Activated CD4-positive, alpha-beta T cell treated with anti-CD3 and anti-CD28 coated beads, Interleukin-10, Interleukin-2, amounts not matched to agents 100 ng/mL and 50 ng/mL, durations not matched to agents 16 hours and 8 hours (primary cell): ENCODE results near the gene ZNF343.

ENCODE experiments used
- DNase-seq: peaks from one replicate; pipeline ENCODE4 v3.0.0-alpha.2; 2020

Gene ZNF343

GRCh38 chr20:2470423-2471193 lies 38.1 kb downstream of the ZNF343 start, which contains the start of gene SNRPB:
TSS of gene SNRPB (minus strand) at chr20:2470789. CDS start at chr20:2470690, 99 bp downstream.
- DNase-seq: peak; percentile 98

DNA sequence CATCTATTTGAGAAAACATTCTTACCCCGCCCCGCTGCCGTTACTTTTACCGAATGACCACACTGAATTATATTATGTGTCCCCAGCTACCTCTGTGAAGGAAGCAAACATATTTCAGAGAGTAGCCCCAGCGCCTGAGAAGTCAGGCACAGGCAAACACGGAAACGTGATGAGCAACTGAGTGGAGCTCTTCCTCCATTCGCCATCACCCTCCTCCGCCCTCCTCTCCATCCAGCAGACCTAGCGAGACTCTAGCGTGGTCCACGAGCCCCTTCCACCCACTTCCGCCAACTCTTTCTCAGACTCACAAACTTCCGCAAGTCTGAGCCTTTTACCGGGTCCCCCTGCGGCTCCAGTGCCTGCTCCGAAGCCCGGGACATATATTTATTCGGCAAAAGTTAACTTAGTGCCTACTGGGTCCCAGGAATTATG lies 38.7 kb downstream of the ZNF343 start:
- DNase-seq: peak; percentile 73

- DNase-seq: no peak
Measured at GRCh38 chr20:2468581-2469407, 39.9 kb downstream of the ZNF343 start.

GRCh38 chr20:2467412-2467811 lies 41.3 kb downstream of the ZNF343 start:
- DNase-seq: no peak

GRCh38 chr20:2465100-2465499 lies 43.6 kb downstream of the ZNF343 start:
- no peak for DNase-seq

DNA sequence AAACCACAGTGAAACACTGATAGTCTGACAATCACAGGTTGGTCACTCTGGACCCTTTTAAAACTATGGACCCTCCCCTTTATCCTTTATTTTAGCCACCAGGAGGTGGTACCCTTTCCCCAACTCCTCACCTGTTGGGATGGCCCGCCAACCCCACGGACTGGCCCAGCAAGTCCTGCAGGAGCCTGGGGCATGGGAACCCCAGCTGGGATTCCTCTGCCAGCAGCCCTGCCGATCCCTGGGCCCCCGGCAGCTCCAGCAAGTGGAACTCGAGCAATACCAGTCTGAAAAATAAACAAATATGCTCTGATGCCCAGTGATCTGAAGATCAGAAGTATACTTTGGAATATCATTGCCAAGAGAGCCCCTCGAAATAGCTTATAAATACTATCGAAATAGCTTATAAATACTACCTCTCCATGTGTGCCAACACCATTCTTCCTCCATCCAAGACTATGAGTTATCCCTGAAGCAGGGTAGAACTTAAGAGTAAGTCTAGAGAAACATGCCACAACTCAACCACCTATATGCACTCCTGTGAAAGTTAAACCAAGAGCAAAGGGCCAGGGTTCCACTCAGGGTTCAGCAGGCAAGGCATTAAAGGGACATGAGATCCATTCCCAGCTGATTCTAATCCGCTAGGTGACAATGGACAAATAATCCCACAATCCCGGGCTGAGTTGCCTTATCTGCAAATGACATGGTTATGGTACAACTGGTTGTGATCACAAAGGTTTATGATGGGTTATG lies 44.9 kb downstream of the ZNF343 start:
- no peak for DNase-seq

DNA sequence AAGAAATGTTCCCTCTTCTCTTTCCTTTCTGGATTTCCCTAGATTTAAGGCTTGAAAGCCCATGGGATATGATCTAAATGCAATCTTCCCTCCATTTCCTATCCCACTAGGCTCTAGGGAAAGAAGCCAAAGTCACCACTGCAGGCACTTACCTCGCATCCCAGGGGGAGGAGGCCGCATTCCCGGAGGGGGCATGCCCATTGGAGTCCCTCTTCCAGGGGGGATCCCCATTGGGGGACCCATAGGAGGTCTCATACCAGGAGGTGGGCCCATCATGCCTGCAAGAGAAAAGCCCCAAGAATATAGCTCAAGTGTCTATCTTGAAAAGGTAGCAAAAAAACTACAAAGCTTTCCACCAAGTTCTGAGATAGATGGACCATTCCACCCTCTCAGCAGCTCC lies 46.2 kb downstream of the ZNF343 start:
- DNase-seq: no peak

DNA sequence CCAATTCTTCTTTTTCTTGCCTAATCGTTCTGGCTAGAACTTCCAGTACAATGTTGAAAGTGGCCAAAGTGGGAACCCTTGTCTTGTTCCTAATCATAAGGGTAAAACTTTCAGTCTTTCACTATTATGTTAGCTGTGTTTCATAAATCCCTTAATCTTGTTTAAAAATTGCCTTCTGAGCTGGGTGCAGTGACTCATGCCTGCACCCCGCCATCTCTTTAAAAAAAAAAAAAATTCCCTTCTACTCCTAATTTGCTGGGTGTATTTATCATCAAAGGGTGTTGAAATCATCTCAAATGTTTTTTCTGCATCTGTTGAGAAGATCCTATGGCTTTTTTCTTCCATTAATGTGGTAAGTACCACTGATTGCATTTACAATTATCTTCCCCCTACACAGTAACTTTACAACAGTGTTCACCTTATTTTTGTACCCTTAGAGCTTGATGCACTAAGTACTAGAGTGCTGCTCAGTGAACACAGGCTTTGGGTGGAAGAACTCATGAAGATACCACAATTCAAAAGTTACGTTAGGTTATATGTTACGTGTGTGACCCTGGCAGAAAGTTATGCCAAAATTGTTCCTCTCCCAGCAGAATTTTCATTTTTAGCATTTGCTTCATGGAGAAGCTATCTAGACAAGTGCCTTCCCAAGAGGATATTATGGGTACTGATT lies 47.8 kb downstream of the ZNF343 start:
- no peak for DNase-seq

DNA sequence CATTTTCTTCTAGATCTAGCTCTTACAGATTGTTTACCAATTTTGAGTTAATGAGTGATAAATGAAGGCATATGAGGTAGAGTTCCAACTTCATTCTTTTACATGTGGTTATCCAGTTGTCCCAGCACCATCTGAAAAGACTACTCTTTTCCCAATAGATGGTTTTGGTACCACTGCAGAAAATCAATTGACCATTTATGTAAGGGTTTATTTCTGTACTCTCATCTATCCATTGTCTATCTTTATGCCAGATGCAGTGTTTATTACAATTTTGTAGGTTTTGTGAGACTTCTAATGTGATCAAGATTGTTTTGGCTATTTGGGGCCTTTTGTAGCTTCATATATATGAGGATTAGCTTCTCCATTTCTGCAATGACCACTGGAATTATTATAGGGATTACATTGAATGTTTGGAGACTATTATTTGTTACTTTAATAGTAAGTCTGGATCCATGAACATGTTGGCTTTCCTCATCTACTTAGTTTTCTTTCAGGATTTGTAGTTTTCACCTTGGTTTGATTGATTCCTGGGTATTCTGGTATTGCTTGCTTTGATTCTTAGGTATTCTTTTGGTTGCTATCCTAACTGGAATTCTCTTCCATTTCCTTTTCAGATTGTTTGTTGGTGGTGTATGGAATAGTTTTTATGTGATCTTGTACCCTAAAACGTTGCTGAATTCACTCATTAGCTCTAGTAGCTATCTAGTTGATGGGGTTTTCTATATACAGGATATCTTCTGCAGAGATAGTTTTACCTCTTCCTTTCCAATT lies 48.5 kb downstream of the ZNF343 start:
- no peak for DNase-seq

GRCh38 chr20:2458919-2459499 lies 49.7 kb downstream of the ZNF343 start:
- no peak for DNase-seq

GRCh38 chr20:2455771-2456497 lies 52.8 kb downstream of the ZNF343 start:
- DNase-seq: no peak

DNA sequence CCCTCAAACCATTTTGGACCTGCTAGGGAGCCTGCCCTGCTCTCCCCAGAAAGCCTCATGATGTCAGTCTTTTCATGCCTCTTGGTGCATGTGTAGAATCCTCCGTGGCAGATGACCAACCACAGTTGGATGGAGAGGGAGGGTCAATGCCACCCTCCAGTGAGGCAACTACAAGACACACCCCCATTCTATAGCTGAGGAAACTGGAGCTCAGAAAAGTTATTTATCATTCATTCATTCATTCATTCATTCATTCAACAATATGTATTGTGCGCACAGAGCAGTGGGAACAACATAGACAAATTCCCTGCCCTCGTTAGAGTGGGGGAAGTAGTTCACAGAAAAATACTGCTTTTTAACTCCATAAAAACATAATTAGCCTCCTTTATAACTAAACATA lies 54.9 kb downstream of the ZNF343 start:
- DNase-seq: no peak

GRCh38 chr20:2451939-2452732 lies 56.6 kb downstream of the ZNF343 start:
- DNase-seq: peak; percentile 72

DNA sequence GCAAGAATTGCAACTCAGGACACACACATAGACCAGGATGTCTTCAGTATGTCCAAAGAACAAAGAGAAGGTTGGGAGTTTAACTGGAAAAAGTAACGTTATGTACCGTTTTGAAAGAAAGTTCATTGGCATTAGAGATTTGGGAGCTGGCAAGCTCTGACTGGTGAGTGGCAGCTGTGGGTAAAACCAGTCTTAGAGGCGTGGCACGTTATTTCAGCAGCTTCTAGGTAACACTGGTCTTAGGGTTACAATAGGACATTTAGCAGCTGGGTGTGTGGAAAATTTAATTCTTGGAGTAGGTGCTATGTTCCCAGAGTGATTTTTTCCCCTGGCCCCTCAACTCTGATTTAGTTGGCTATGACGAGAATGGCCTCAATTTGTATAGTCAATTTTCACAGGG lies 57.3 kb downstream of the ZNF343 start:
- DNase-seq: no peak

- no peak for DNase-seq
Measured at GRCh38 chr20:2449386-2449785, 59.3 kb downstream of the ZNF343 start.

- no peak for DNase-seq
Measured at GRCh38 chr20:2446845-2447244, 61.9 kb downstream of the ZNF343 start.
